ENCODE measurements around the gene RASL10B.
"Not testable (repeated sequence)": the region's sequence is repeated elsewhere in the genome, so short reads cannot be mapped to it uniquely, and the experiment has no call there.

RASL10B gene

DNA sequence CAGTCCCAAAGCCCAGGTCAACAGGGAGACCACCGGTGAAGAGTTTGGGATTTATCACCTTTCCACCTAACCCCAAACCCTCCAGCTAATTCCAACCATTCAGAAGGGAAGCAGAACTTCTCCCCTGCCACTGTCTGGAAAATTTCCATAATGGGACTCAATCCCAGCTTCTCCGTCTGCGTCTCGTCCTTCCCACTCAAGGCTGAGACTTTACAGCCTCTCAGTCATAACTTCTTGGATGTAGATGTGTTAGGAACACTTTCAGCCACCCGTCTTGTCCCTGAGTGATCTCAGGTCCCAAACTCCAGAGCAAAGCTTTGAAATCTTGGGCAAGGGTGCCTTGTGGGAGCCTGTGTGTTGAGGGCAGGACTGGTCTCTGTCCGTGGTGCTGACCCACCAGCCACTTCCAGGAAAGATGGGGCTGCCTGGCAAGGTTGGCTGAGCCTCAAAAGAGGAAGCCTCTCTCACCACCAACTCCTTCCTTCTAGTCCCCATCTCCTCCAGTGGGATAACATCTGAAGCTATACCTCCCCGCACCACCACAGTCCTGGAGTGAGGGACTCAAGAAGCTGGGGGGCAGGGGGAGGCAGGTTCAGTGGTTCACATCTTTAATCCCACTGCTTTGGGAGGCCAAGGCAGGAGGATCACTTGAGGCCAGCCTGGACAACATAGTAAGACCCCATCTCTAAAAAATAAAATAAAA, 12.3 kb downstream of the RASL10B start:
- DNase-seq = no peak

DNA sequence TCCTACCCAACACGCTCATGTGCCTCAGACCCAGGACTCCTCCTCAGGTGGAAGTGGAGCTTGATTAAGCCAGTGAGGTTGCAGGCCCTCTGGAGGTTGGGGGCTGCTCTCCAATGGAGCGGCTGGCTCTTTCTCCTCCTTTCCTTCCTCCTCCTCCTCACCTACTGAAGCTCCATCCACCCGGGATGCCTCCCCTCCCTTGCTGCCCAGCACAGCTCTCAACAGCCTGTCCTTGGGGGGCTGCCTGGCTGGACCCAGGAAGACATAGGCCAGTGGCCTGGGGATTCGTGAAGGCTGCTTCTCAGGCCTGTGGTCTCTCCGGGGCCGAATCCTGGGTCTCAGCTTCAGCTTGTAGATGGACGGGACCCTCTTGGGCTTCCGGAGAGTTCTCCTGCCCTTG, 13.4 kb downstream of the RASL10B start:
- DNase-seq = no peak

DNA sequence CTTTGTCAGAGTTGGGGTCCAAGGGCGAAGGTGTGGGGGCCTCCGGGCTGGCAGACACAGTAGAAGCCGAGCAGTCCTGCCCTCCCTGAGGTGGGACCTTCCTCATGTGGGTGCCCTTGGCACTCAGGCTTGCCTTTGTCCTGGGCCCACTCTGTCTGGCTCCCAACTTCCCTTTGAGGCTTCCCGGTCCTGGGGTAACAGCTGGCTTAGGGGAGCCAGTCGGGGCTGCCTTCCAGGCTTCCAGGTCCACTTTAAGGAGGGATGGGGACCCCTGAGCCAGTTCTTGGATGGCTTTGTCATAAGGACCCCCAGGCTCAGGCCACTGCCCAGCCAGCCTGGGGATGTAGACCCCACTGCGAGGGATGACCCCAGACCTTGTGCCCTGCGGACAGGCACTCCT, 13.8 kb downstream of the RASL10B start:
- DNase-seq = no peak

- no peak for DNase-seq
These were observed 14.4 kb downstream of the RASL10B start for GRCh38 chr17:35745749-35746320.

- peak; percentile 50 for DNase-seq
These were observed 16.1 kb downstream of the RASL10B start for GRCh38 chr17:35747540-35748017.

- DNase-seq = no peak
These were observed 17.0 kb downstream of the RASL10B start for GRCh38 chr17:35748341-35748841.

DNA sequence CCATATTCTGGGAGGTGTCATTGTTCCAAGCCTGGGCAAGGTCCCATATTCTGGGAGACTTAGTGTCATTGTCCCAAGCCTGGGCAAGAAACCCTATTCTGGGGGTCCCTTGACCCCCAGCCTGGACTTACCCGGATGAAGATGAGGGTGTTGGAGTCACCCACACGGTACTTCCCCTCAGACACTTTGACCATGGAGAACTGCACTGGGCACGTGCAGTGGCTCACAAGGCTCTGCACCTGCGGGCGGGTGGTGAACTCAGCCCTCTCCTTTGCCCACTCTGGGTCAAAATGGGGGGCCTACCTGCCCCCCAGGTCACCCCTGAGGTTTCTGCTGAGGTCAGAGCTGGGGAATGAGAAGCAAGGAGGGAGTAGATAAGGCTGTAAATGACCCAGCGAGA, 17.5 kb downstream of the RASL10B start:
- no peak for DNase-seq

DNA sequence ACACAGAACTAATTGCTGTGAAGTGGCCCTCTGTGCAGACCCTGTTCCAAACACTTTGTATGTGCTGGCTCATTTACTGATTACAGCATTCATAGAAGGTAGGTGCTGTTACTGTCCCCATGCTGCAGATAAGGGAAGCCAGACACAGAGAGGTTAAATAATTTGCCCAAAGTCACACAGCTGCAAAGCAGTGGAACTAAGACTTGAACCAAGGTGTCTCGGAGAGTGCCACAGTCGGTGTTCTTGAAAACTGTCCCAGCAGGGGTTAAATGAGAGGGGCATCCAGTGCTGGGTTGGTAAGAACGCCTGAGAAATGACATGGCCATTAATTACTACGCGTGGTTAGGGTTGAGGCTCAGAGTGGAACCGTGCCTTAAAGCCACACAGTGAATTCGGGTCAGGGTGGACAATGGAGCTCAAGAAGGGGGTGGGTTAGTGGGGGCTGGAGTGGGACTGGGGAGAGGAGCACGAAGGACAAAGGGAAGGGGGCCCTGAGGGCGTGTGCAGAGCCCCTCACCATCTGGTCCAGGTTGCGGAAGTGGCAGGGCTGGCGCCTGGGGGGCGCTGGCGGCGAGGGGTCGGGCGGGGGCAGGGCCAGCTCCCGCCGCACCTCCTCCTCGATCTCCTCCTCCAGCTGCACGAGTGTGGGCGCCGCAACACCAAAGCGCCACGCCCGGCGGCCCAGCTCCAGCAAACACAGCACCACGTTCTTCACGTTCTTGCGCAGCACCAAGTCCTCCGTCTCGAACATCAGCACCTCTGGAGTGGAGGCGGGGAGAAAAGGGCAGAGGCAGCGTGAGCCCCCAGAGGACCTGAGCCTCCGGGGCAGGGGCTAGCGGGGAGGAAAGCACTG, 18.3 kb downstream of the RASL10B start:
- DNase-seq = no peak

DNA sequence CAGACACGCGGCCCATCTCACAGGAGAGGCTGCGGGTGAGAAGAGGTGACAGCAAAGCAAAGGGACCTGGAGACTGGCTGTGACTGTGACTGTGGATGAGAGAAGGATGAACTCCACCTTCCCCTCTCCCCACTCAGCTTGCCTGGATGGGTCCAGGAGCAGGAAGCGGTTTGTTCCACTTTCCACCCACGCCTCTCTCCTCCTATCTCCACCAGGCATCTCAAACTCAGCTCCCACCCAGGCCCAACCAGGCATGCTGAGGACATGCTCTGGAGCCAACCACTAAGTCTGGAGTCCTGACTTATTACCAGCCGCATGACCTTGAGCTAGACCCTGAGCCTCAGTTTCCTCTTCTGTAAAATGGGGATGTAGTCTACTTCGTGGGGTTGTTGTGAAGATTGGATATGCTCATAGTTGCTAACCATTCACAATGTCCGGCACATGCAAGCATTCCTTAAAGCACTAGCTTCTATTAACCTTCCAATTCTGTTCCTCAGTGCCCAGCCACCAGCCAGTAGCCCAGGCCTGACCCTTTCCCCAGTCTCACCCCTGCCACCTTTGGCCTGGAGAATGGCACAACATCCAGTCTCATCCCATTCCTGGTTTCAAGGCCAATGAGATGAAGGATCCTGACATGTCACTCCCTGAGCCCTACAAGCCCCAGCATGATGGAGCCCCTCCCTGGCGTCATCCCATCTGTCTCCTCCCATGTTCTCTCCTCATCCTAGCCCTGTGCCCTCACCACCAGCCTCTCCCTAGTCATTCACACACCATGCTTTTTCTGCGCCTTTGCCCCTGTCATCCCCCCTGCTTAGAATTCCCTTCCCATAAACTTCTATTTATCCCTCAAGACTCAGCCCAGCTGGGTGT, 19.3 kb downstream of the RASL10B start:
- no peak for DNase-seq

GRCh38 chr17:35751541-35751940, 20.1 kb downstream of the RASL10B start:
- not testable (repeated sequence) for DNase-seq

GRCh38 chr17:35752471-35752870, 21.0 kb downstream of the RASL10B start:
- no peak for DNase-seq

DNA sequence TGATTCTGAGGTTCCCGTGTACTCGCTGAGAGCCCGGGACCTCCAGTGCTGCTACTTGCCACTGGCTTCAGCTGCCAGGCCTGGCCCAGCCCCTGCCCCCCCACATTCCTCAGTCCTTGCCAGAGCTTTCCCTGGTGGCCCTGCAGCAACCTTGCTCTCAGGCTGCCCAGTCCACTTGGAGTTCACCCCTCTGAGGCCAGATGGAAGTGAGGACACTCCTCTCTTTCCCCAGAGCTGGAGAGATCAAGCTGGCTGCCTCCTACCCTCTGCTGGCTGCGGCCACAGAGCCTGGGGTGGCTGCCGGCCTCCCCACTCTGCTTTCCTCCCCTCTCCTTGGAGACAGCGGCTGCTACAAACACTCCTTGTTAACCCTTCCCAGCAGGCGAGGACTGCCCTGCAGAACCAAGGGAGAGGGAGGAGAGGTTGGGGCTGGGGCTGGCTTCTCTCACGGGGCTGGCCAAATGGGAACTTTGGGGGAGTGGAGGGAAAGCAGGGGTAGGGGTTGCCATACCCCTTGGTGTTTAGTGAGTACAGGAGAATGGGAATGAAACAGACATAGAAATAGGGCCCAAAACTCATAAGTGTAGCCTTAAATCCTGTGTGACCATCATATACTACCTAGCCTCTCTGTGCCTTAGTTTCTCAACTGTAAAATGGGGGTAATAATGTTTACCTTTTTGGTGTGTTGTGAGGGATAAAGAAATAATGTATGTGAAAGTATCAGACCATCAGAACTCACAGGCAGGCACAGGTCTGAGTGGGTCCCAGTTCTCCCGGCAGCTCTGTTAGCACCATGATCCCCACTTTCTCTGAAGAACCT, 21.7 kb downstream of the RASL10B start, which contains the start of gene GAS2L2:
Gene GAS2L2 (minus strand): TSS at position 295 of the 820 bp plus-strand sequence. CDS start 389 bp downstream, outside the sequence.
- no peak for DNase-seq

GRCh38 chr17:35757243-35757642, 25.8 kb downstream of the RASL10B start:
- no peak for DNase-seq

- DNase-seq = no peak
These were observed 29.1 kb downstream of the RASL10B start, which contains the start of gene C17orf50 for GRCh38 chr17:35760587-35760986. TSS of gene C17orf50 (plus strand) at chr17:35760887. CDS start at chr17:35760942, 55 bp downstream.

DNA sequence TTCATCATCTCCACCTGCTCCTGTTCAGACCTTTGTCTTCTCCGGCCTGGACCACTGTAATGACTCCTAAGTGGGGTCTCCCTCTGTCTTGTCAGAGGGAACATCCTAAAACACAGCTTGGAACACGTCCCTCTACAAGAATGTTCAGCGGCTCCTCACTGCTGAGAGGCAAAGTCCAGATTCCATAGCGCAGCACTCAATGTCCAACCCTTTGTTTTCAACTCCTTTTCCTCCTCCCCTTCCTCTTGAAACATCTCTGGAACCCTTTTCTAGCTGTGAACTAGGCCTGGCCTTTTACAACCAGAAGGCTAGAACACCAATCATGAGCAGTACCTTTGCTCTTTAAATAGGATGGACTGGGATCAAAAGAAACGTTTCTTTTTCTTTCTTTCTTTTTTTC, 30.2 kb downstream of the RASL10B start:
- DNase-seq = no peak

- no peak for DNase-seq
These were observed 32.3 kb downstream of the RASL10B start for GRCh38 chr17:35763767-35764122.

GRCh38 chr17:35764123-35764991, 32.9 kb downstream of the RASL10B start:
- DNase-seq = peak; percentile 90

- DNase-seq = no peak
These were observed 33.8 kb downstream of the RASL10B start for GRCh38 chr17:35765086-35765710.

GRCh38 chr17:35765756-35766488, 34.5 kb downstream of the RASL10B start:
- no peak for DNase-seq

Measured in COR-L47 (cell line).